ENCODE results near the gene LPAR2.
"Not testable (repeated sequence)": the region's sequence is repeated elsewhere in the genome, so short reads cannot be mapped to it uniquely, and the experiment has no call there.

The LPAR2 gene

GRCh38 chr19:19627621-19628500 is at the start of gene LPAR2:
TSS of gene LPAR2 (minus strand) at chr19:19628220. CDS start at chr19:19627275, 945 bp downstream.
- DNase-seq = no peak

- no peak for DNase-seq
Observed at GRCh38 chr19:19677579-19677978, 49.6 kb upstream of the LPAR2 start.

GRCh38 chr19:19674315-19674714 is 46.3 kb upstream of the LPAR2 start:
- DNase-seq = no peak

GRCh38 chr19:19672816-19673215 is 44.8 kb upstream of the LPAR2 start:
- no peak for DNase-seq

GRCh38 chr19:19670070-19670551 is 42.1 kb upstream of the LPAR2 start:
- DNase-seq = no peak

- peak; percentile 91 for DNase-seq
Observed at GRCh38 chr19:19668230-19669012, 40.4 kb upstream of the LPAR2 start, which contains the start of gene ZNF101. TSS of gene ZNF101 (plus strand) at chr19:19668839. CDS start at chr19:19668964, 125 bp downstream.

GRCh38 chr19:19665420-19665948 is 37.5 kb upstream of the LPAR2 start:
- DNase-seq = not testable (repeated sequence)

GRCh38 chr19:19663256-19664120 is 35.5 kb upstream of the LPAR2 start, which contains the start of gene ATP13A1:
TSS of gene ATP13A1 (minus strand) at chr19:19663676. CDS start at chr19:19663666, 10 bp downstream.
- DNase-seq = peak; percentile 97

GRCh38 chr19:19662871-19663255 is 34.8 kb upstream of the LPAR2 start:
- no peak for DNase-seq

GRCh38 chr19:19662344-19662743 is 34.3 kb upstream of the LPAR2 start:
- no peak for DNase-seq

GRCh38 chr19:19661675-19662251 is 33.7 kb upstream of the LPAR2 start:
- no peak for DNase-seq

- no peak for DNase-seq
Observed at GRCh38 chr19:19661141-19661674, 33.2 kb upstream of the LPAR2 start.

GRCh38 chr19:19659646-19660245 is 31.7 kb upstream of the LPAR2 start:
- no peak for DNase-seq

- no peak for DNase-seq
Observed at GRCh38 chr19:19657397-19657783, 29.4 kb upstream of the LPAR2 start.

- DNase-seq = no peak
Observed at GRCh38 chr19:19656451-19657396, 28.7 kb upstream of the LPAR2 start.

- DNase-seq = no peak
Observed at GRCh38 chr19:19655641-19656343, 27.8 kb upstream of the LPAR2 start.

- DNase-seq = no peak
Observed at GRCh38 chr19:19655051-19655594, 27.1 kb upstream of the LPAR2 start.

- DNase-seq = no peak
Observed at GRCh38 chr19:19654441-19654840, 26.4 kb upstream of the LPAR2 start.

- no peak for DNase-seq
Observed at GRCh38 chr19:19653597-19654147, 25.7 kb upstream of the LPAR2 start.
